ENCODE measurements around the gene CNOT6.

Gene CNOT6

GRCh38 chr5:180598797-180599589 lies 104.8 kb downstream of the CNOT6 start:
- no peak overlapping the region for H3K4me3 ChIP-seq (ENCODE audit: low read depth, low read length)

GRCh38 chr5:180599590-180599914 lies 105.4 kb downstream of the CNOT6 start:
- no peak overlapping the region for H3K4me3 ChIP-seq (ENCODE audit: low read depth, low read length)

- H3K4me3 ChIP-seq (ENCODE audit: low read depth, low read length), result no peak overlapping the region
Measured at GRCh38 chr5:180599981-180600553, 105.9 kb downstream of the CNOT6 start.

GRCh38 chr5:180600554-180601041 lies 106.4 kb downstream of the CNOT6 start:
- no peak overlapping the region for H3K4me3 ChIP-seq (ENCODE audit: low read depth, low read length)

GRCh38 chr5:180601591-180602480 lies 107.7 kb downstream of the CNOT6 start:
- H3K4me3 ChIP-seq (ENCODE audit: low read depth, low read length), result no peak overlapping the region

GRCh38 chr5:180602481-180603075 lies 108.4 kb downstream of the CNOT6 start:
- H3K4me3 ChIP-seq (ENCODE audit: low read depth, low read length), result no peak overlapping the region

GRCh38 chr5:180603076-180603594 lies 109.0 kb downstream of the CNOT6 start:
- H3K4me3 ChIP-seq (ENCODE audit: low read depth, low read length), result no peak overlapping the region

- no peak overlapping the region for H3K4me3 ChIP-seq (ENCODE audit: low read depth, low read length)
Measured at GRCh38 chr5:180604271-180604670, 110.1 kb downstream of the CNOT6 start.

GRCh38 chr5:180605554-180606214 lies 111.5 kb downstream of the CNOT6 start:
- H3K4me3 ChIP-seq (ENCODE audit: low read depth, low read length), result no peak overlapping the region

- H3K4me3 ChIP-seq (ENCODE audit: low read depth, low read length), result no peak overlapping the region
Measured at GRCh38 chr5:180606215-180606785, 112.1 kb downstream of the CNOT6 start.

GRCh38 chr5:180607861-180608571 lies 113.8 kb downstream of the CNOT6 start:
- no peak overlapping the region for H3K4me3 ChIP-seq (ENCODE audit: low read depth, low read length)

GRCh38 chr5:180608572-180609310 lies 114.6 kb downstream of the CNOT6 start:
- H3K4me3 ChIP-seq (ENCODE audit: low read depth, low read length), result no peak overlapping the region

GRCh38 chr5:180609386-180609785 lies 115.2 kb downstream of the CNOT6 start:
- no peak overlapping the region for H3K4me3 ChIP-seq (ENCODE audit: low read depth, low read length)

- H3K4me3 ChIP-seq (ENCODE audit: low read depth, low read length), result no peak overlapping the region
Measured at GRCh38 chr5:180609817-180610550, 115.8 kb downstream of the CNOT6 start.

GRCh38 chr5:180611140-180611850 lies 117.1 kb downstream of the CNOT6 start:
- H3K4me3 ChIP-seq (ENCODE audit: low read depth, low read length), result no peak overlapping the region

- H3K4me3 ChIP-seq (ENCODE audit: low read depth, low read length), result no peak overlapping the region
Measured at GRCh38 chr5:180612683-180613082, 118.5 kb downstream of the CNOT6 start.

GRCh38 chr5:180613188-180613813 lies 119.1 kb downstream of the CNOT6 start:
- no peak overlapping the region for H3K4me3 ChIP-seq (ENCODE audit: low read depth, low read length)

Measured in iPS-11a (cell line).